ENCODE measurements around the gene WDR5. TPM values are rescaled to one million over a fixed set of nuclear protein-coding genes. Genes with fewer than 3 reads are reported as not detected.
A peak's percentile ranks its signal among the peaks of the same experiment; 100 is the strongest.

WDR5 gene
- total and polyA plus RNA-seq, 10 of the 15 experiments (the other 5 are each of a cell fraction or from before 2014, with no cell fraction given) = 1.4 to 43.7 (median 33.2) TPM

DNA sequence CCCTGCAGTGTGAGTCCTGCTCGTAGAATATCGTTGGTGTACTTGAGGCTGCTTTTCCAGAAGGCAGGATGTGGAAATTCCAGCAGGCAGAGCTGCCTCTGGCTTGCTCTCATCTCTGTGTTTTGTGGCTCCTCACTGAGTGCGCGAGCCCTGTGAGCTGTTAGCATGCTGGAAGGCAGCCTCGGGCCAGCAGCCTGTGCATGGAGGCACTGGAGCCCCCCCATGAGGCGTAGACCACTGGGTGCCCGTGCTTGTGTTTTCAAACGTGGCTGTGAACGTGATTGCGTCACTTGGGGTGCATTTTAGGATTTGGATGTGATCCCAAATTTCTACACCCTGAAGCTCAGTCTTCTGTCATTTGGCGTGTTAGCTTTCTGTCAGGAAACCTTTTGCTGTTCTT lies 3.2 kb downstream of the WDR5 start:
- FAIRE-seq (no peak), DNase-seq (ENCODE audit: low read depth, low spot score) (no peak), ATAC-seq (no peak)
- in situ Hi-C loops (cut with MboI) = no loop called here
- H3K36me3 ChIP-seq (ENCODE audit: control insufficient read depth in 2 of 2, insufficient read depth in 2 of 2, low read length in 1 of 2) = peaks cover 9 to 17% of the 10 kb centered on the region in 2 experiments; a peak in 3 of 4 replicates
- ChIA-PET SMC1A (ENCODE audit: uncharacterized antibody, unreplicated experiment) (interaction anchor here (1.0 kb wide), 1 partner anchor 25 kb away, joined by 3 read pairs; the partner anchor contains the start of gene RNU6ATAC), POLR2A (no interaction called here), RAD21 (ENCODE audit: unreplicated experiment) (no interaction called here), CTCF (interaction anchor here (0.7 to 0.8 kb wide), 2 partner anchors 357 to 1974 kb away, joined by 3 read pairs; no protein-coding TSS in a partner anchor)
- H3K9ac ChIP-seq (ENCODE audit: control insufficient read depth, insufficient read depth, low read length) = no peak overlapping the region
- peaks cover 7% of the 10 kb centered on the region for H3K4me1 ChIP-seq (ENCODE audit: control insufficient read depth, insufficient read depth, low read length)
- TF ChIP-seq NR2C2 (IDR thresholded peaks at IDR 0.05; ENCODE audit: borderline replicate concordance, control insufficient read depth, insufficient read length, low read depth) (no peak), FOXM1 (IDR thresholded peaks at IDR 0.05; ENCODE audit: low read depth, low read length) (no peak), BMI1 (IDR thresholded peaks at IDR 0.05; ENCODE audit: borderline replicate concordance) (no peak), ASH2L (IDR thresholded peaks at IDR 0.05; ENCODE audit: borderline replicate concordance, low read depth) (no peak), RAD21 (IDR thresholded peaks at IDR 0.05; ENCODE audit: insufficient read depth, low read depth, low read length) (no peak), IRF4 (IDR thresholded peaks at IDR 0.05; ENCODE audit: low read depth, low read length) (no peak), NFXL1 (IDR thresholded peaks at IDR 0.05; ENCODE audit: borderline replicate concordance) (no peak), E4F1 (IDR thresholded peaks at IDR 0.05; ENCODE audit: borderline replicate concordance, partially characterized antibody) (no peak), RCOR1 (conservative IDR thresholded peaks at IDR 0.05; ENCODE audit: low read depth, low read length) (no peak), STAT1 (conservative IDR thresholded peaks at IDR 0.05) (no peak), DPF2 (IDR thresholded peaks at IDR 0.05) (no peak), POLR2AphosphoS5 (IDR thresholded peaks at IDR 0.05; ENCODE audit: low read length) (no peak)
- H3K27me3 ChIP-seq (replicated peaks in 1 of 2; ENCODE audit: control insufficient read depth in 2 of 2, insufficient read depth in 2 of 2, low read length in 1 of 2) = no peaks in the 10 kb centered on the region
- intact Hi-C loops (cut with micrococcal nuclease; ENCODE audit: unreplicated experiment) = no loop called here
- H3K79me2 ChIP-seq (ENCODE audit: control insufficient read depth, insufficient read depth, low read length) = peaks cover 39% of the 10 kb centered on the region
- WGBS (ENCODE audit: insufficient coverage, insufficient replicate concordance, low lambda C conversion rate, missing lambda C conversion rate) = 90% methylated on average over 11 of the region's 11 CpGs
- no peak overlapping the region for H3K27ac ChIP-seq (ENCODE audit: control insufficient read depth, insufficient read depth)
- BruUV-seq (replicated peaks) = TSS peak; percentile 51
- H3K4me3 ChIP-seq = no peak overlapping the region
- no peak overlapping the region for H2AFZ ChIP-seq (ENCODE audit: control insufficient read depth, low read depth, low read length)
- peak overlapping the region; percentile 35; the same call in 1 of the 2 replicates for H3K4me2 ChIP-seq (ENCODE audit: control insufficient read depth, insufficient read depth)
- H3K9me3 ChIP-seq (replicated peaks; ENCODE audit: control insufficient read depth, insufficient read depth, low read length) = no peaks in the 10 kb centered on the region
- peaks cover 4% of the 10 kb centered on the region; the same call in 1 of the 2 replicates for H4K20me1 ChIP-seq (ENCODE audit: control insufficient read depth, insufficient read depth)

All from GM12878 (cell line).